C4-2B (cell line): ENCODE measurements around the gene AMOTL2.

Experiments
- H3K27ac ChIP-seq: fragments of 450-650 bp; 2 replicates; pipeline ENCODE4 v1.5.1; 2017
- ZFX ChIP-seq: fragments of 450-650 bp; IDR thresholded peaks from 2 replicates; pipeline ENCODE4 v1.6.1; 2017
- TF ChIP-seq, protein P1 (sequence below): fragments of 450-650 bp; conservative IDR thresholded peaks from 2 replicates; pipeline ENCODE4 v1.5.1; 2017; ENCODE audit warnings: mild to moderate bottlenecking

The AMOTL2 gene

DNA sequence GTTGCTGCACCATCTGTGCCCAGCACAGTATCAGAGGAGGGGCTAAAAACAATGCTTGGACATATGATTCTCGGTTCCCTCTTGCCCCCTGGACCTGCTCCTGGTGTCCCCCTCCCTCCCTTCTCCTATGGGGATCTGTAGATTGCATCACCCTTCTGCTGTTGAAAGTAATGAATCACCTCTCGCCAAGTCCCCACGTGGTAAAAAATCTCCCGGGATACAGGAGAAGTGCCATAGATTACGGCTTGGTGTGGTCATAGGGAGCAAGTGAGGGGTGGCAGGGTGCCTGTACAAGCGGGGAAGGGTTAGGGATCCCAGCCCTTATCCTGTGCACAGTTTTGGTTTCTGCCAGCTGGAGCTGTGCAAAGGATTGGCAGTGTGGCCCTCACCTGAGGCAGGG is 37.7 kb downstream of the AMOTL2 start:
- TF ChIP-seq, protein P1, sequence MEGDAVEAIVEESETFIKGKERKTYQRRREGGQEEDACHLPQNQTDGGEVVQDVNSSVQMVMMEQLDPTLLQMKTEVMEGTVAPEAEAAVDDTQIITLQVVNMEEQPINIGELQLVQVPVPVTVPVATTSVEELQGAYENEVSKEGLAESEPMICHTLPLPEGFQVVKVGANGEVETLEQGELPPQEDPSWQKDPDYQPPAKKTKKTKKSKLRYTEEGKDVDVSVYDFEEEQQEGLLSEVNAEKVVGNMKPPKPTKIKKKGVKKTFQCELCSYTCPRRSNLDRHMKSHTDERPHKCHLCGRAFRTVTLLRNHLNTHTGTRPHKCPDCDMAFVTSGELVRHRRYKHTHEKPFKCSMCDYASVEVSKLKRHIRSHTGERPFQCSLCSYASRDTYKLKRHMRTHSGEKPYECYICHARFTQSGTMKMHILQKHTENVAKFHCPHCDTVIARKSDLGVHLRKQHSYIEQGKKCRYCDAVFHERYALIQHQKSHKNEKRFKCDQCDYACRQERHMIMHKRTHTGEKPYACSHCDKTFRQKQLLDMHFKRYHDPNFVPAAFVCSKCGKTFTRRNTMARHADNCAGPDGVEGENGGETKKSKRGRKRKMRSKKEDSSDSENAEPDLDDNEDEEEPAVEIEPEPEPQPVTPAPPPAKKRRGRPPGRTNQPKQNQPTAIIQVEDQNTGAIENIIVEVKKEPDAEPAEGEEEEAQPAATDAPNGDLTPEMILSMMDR: no peak
- TF ChIP-seq ZFX: no peak
- no peak overlapping the region for H3K27ac ChIP-seq

DNA sequence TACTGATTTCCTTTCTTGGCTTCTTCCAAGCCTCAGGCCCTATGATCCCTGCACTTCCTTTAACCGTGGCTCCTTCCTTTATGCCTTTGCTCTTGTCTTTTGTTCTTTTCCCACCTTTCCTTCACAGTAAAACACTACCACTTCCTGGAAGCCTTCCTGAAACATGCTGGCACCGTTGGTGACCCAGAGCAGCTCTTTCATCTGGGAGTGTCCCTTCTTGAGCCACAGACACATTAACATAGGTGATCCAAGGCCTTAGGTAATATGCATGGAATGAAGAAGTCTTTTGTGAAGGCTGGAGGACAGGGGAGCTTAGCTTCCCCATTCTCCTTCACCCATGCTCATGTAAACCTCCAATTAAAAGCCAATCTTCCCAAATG is 39.4 kb downstream of the AMOTL2 start:
- no peak for TF ChIP-seq ZFX
- TF ChIP-seq, protein P1: no peak
- H3K27ac ChIP-seq: no peak overlapping the region

DNA sequence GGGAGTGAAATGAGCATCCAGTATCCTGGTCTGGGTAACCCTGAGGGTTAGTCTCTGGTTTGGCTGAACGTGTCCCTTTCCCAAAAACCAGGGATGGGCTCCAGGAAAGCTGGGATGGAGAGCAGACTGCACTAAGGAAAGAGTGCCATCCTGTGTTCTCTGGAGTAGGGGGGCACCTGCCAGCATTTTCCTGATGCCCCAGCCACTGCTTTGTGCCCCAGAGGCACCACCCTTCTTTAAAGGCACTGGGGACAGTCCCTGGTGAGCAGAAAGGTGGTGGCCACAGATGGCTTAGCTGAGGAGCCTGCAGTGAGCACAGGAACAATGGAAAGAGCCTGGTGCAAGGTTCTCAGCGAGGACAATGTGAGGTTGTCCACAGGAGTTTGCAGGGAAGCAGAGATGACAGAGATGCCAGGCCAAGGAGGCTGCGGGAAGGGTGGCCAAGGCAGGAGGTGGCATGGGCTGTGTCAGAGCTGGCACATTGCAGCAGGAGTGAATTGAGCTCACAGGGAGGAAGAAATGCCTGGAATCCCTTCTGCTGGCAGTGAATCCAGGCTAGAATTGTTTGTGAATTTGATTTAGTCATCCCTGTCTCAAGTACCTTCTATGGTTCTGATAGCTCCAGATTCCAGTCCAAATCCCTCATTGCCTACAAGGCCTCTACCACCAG is 39.9 kb downstream of the AMOTL2 start:
- TF ChIP-seq, protein P1: no peak
- no peak for TF ChIP-seq ZFX
- H3K27ac ChIP-seq: no peak overlapping the region

DNA sequence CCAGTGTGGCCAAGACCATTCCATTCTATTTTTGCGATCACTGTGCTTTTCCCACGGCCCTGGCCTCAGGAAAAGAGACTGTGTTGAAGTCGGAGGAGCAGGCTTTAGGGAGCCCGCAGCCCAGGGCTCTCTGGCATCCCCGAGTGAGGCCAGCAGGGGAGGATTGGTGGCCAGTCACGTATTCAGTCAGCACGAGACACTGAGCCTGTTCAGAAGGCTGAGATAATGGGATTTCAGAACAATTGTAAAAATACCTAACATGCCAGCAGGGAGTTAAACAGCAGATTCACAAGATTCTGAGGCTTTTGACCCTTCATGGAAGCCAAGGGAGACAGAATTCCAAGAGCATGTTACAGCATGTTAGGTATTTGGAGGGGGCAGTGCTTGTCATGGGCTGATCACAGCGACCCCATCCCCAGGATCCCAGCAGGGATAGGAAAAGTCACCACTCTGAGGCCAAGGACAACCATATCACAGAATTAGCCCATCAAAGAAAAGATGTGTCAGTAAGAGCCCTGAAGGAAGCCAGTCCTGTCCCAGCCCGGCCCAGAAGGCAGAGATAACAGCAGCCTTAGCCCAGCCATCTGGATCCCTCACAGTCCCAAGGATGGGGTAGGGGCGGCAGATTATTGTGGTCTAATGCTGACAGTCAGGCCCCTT is 40.6 kb downstream of the AMOTL2 start:
- TF ChIP-seq, protein P1: no peak
- no peak for TF ChIP-seq ZFX
- no peak overlapping the region for H3K27ac ChIP-seq

DNA sequence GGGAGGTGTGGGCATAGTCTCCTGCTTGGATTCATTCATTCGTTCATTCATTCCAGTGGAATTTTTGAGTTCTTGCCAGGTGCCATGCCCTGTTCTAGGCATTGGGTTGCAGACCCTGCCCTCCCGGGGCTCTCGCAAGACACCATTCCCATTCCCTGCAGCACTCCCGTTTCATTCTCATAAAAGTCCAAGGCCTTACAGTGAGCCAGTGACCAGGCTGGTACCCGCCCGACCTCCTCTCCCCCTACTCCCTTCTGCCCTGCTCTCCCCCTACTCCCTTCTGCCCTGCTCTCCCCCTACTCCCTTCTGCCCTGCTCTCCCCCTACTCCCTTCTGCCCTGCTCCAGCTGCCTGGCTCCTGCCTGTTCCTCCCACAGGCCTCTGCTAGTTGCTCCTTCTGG is 41.9 kb downstream of the AMOTL2 start:
- H3K27ac ChIP-seq: no peak overlapping the region
- no peak for TF ChIP-seq ZFX
- TF ChIP-seq, protein P1: no peak

DNA sequence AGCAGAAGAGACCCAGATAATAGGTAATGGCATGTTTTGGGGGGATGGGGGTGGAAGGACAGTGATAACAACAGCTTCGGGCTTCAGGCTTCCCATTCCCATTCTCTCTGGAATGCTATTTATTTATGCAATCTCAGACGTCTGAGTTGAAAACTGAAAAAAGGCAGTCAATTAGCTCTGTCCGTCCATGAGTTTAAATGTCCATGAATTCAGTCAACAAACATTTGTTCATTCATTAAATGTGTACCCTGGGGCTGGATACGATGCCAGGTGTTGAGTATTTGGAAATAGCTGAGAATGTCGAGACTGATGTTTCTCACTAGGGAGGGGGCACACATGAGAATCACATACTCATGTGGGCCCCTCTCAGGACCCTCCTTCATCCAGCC is 42.4 kb downstream of the AMOTL2 start:
- TF ChIP-seq, protein P1: no peak
- TF ChIP-seq ZFX: no peak
- H3K27ac ChIP-seq: no peak overlapping the region

DNA sequence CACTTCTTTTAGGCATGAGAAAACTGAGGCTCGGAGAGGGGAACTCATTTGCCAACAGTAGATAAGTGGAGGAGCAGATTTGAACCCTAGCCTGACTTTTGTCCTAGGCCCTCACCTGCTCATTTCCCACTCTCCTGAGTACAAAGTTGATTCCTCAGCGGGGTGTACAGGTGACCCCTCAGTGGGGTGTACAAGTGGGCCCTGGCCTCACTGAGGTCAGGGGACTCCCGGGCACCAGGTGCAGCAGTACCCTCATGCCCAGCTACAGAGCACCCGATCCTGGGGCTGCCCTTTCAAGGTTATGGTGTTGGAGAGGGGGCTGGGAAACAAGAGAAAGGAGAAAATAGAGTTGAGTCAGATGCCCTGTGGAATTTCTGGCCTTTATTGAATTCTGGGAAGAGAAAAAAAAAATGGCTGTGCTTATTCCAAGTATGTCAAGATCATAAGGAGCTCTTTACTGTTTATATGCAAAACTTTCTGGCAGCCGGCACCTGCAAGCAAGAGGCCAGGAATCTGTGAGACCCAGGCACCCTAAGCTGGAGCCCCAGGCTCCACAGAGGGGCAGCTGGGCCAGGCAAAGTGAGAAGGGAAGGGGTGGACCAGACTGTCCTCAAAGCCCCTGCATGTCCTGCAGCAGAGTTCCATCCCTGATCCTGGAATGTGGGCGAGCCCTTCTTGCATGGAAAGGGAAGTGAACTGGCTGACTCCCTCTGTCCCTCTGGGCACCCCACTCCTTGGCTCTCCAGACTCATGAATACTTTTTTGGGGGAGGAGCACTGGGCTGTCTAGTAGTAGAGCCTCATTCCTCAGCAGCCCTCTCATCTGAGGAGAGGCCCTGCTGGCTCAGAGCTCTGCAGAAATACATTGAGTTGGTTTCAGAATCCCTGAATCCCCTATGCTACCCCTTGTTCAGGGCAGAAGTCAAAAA is 43.1 kb downstream of the AMOTL2 start:
- no peak overlapping the region for H3K27ac ChIP-seq
- no peak for TF ChIP-seq ZFX
- TF ChIP-seq, protein P1: no peak
